OCI-LY3 (cell line): ENCODE results near the gene RTL5.

Source experiments
- EZH2phosphoT487 ChIP-seq: fragments of 200-600 bp; shearing (Covaris generic); IDR thresholded peaks from 2 replicates; pipeline ENCODE4 v1.6.1; 2018; ENCODE audit warnings: antibody characterized with exemption, mixed run types, low read depth
- TF ChIP-seq, protein P1 (sequence below): fragments of 200-600, 300-600 bp; sonication (generic); IDR thresholded peaks from 2 replicates; pipeline ENCODE4 v1.5.1; 2014; ENCODE audit warnings: antibody characterized with exemption, low read length, low read depth

DNA sequence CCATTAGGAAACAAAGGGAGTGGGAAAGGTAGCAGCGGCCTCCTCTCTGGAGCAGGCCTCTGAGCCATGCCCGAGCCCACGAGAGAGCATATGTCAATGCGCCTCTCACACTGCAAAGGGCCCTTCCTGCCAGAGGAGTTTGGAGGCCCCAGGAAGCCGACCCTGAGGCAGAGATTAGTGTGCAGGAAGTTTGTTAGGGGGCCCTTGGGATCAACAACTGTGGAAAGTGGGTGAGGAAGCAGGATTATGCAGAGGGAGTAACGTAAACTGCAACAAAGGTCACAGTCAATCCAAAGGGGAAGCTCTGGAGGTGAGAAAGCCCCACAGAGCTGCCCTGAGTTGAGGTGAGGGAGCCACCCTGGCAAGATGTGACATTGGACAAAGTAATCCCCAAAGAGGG is 17.4 kb downstream of the RTL5 start:
- TF ChIP-seq, protein P1, sequence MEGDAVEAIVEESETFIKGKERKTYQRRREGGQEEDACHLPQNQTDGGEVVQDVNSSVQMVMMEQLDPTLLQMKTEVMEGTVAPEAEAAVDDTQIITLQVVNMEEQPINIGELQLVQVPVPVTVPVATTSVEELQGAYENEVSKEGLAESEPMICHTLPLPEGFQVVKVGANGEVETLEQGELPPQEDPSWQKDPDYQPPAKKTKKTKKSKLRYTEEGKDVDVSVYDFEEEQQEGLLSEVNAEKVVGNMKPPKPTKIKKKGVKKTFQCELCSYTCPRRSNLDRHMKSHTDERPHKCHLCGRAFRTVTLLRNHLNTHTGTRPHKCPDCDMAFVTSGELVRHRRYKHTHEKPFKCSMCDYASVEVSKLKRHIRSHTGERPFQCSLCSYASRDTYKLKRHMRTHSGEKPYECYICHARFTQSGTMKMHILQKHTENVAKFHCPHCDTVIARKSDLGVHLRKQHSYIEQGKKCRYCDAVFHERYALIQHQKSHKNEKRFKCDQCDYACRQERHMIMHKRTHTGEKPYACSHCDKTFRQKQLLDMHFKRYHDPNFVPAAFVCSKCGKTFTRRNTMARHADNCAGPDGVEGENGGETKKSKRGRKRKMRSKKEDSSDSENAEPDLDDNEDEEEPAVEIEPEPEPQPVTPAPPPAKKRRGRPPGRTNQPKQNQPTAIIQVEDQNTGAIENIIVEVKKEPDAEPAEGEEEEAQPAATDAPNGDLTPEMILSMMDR: no peak
- no peak for TF ChIP-seq EZH2phosphoT487
